HepG2 (cell line): Measurements from ENCODE around the gene PLRG1. TPM values are rescaled to one million over a fixed set of nuclear protein-coding genes. Genes with fewer than 3 reads are reported as not detected.
A peak's percentile ranks its signal among the peaks of the same experiment; 100 is the strongest.

ENCODE experiments used
- ARNTL ChIP-seq: sonication (generic); formaldehyde crosslinking; IDR thresholded peaks from 2 replicates; pipeline ENCODE4 v1.4.0; 2020; ENCODE audit warnings: mild to moderate bottlenecking, missing genetic modification reagents
- CENPX ChIP-seq: sonication (generic); formaldehyde crosslinking; IDR thresholded peaks from 2 replicates; pipeline ENCODE4 v1.9.0; 2021; ENCODE audit warnings: mild to moderate bottlenecking, missing genetic modification reagents, moderate library complexity
- ELF3 ChIP-seq: IDR thresholded peaks from 2 replicates; pipeline ENCODE4 v1.6.1; 2016; ENCODE audit warnings: missing genetic modification reagents, missing compliant biosample characterization
- HMG20A ChIP-seq: IDR thresholded peaks from 2 replicates; pipeline ENCODE4 v1.6.1; 2016; ENCODE audit warnings: borderline replicate concordance
- JUND ChIP-seq: sonication (generic); formaldehyde crosslinking; IDR thresholded peaks from 2 replicates; pipeline ENCODE4 v1.8.0; 2022; ENCODE audit warnings: mild to moderate bottlenecking, missing genetic modification reagents
- MED1 ChIP-seq: sonication (generic); formaldehyde crosslinking; IDR thresholded peaks from 2 replicates; pipeline ENCODE4 v1.4.0; 2020; ENCODE audit warnings: missing genetic modification reagents
- MEF2D ChIP-seq: sonication (generic); formaldehyde crosslinking; IDR thresholded peaks from 2 replicates; pipeline ENCODE4 v1.5.1; 2020; ENCODE audit warnings: mild to moderate bottlenecking, missing genetic modification reagents
- MIXL1 ChIP-seq: IDR thresholded peaks from 2 replicates; pipeline ENCODE4 v1.6.1; 2016
- SAP130 ChIP-seq: IDR thresholded peaks from 2 replicates; pipeline ENCODE4 v1.6.1; 2016; ENCODE audit warnings: low read depth
- SMAD3 ChIP-seq: sonication (generic); formaldehyde crosslinking; IDR thresholded peaks from 2 replicates; pipeline ENCODE4 v1.4.0; 2020; ENCODE audit warnings: missing genetic modification reagents
- TBX2 ChIP-seq: sonication (generic); formaldehyde crosslinking; IDR thresholded peaks from 2 replicates; pipeline ENCODE4 v1.5.0; 2020; ENCODE audit warnings: missing genetic modification reagents, mild to moderate bottlenecking, borderline replicate concordance
- TCF12 ChIP-seq, 2 experiments: fragments of 450-650 bp in 1 of 2; sonication (generic) in 1 of 2; formaldehyde crosslinking in 1 of 2; IDR thresholded peaks; 2 replicates each; pipeline versions ENCODE4 v1.6.1 to v1.8.0; 2017 to 2022; ENCODE audit warnings: antibody characterized with exemption in 1 of 2, mild to moderate bottlenecking in 1 of 2, missing genetic modification reagents in 1 of 2, moderate library complexity in 1 of 2
- ZKSCAN8 ChIP-seq: IDR thresholded peaks from 2 replicates; pipeline ENCODE4 v1.6.1; 2016; ENCODE audit warnings: borderline replicate concordance, missing genetic modification reagents, missing compliant biosample characterization
- ZNF160 ChIP-seq: sonication (generic); formaldehyde crosslinking; IDR thresholded peaks from 2 replicates; pipeline ENCODE4 v1.8.0; 2022; ENCODE audit warnings: mild to moderate bottlenecking, inconsistent platforms, missing genetic modification reagents
- ZNF205 ChIP-seq: IDR thresholded peaks from 2 replicates; pipeline ENCODE4 v1.6.1; 2018; ENCODE audit warnings: missing biosample characterization, missing genetic modification reagents
- ZNF3 ChIP-seq: IDR thresholded peaks from 2 replicates; pipeline ENCODE4 v1.7.0; 2017; ENCODE audit warnings: inconsistent platforms
- ZNF33A ChIP-seq: sonication (generic); formaldehyde crosslinking; IDR thresholded peaks from 2 replicates; pipeline ENCODE4 v1.5.1; 2020; ENCODE audit warnings: missing genetic modification reagents, mild to moderate bottlenecking, moderate library complexity, borderline replicate concordance
- ZNF556 ChIP-seq: sonication (generic); formaldehyde crosslinking; IDR thresholded peaks from 2 replicates; pipeline ENCODE4 v1.4.0; 2020; ENCODE audit warnings: mild to moderate bottlenecking, missing genetic modification reagents, borderline replicate concordance
- ZNF746 ChIP-seq: sonication (generic); formaldehyde crosslinking; IDR thresholded peaks from 2 replicates; pipeline ENCODE4 v1.8.0; 2022; ENCODE audit warnings: mild to moderate bottlenecking, missing genetic modification reagents
- polyA plus RNA-seq, 8 experiments: library from polyadenylated mRNA; depleted of rRNA in 3 of 8; stranded (reverse) in 7 of 8; unstranded in 1 of 8; fragments of >200 nt; fragmentation: Illumina TruSeq in 4 of 8; extraction: Trizol in 4 of 8; gene quantifications; 2 replicates each; pipeline versions ENCODE4 v1.2.1 to v1.2.3, GENCODE V29; 2011 to 2016; ENCODE audit warnings: low read depth in 4 of 8, missing spikeins in 1 of 8, mixed read lengths in 1 of 8; ENCODE audit not compliant: insufficient read depth in 1 of 8
- total RNA-seq, 5 experiments: library from RNA; depleted of rRNA; stranded (reverse); fragments of >200 nt; fragmentation: Illumina TruSeq; extraction: Trizol; gene quantifications; 2 replicates each; pipeline ENCODE4 v1.2.3, GENCODE V29; 2016; ENCODE audit warnings: low read depth in 1 of 5
- TF ChIP-seq, protein P1 (sequence below): sonication (generic); formaldehyde crosslinking; conservative IDR thresholded peaks from 2 replicates; pipeline ENCODE4 v1.4.0; 2020; ENCODE audit warnings: missing genetic modification reagents
- TF ChIP-seq, protein P2 (sequence below), 2 experiments: fragments of 450-650 bp in 1 of 2; sonication (generic) in 1 of 2; formaldehyde crosslinking; IDR thresholded peaks; 2 replicates each; pipeline versions ENCODE4 v1.5.0 to v1.8.0; 2020 to 2022; ENCODE audit warnings: mild to moderate bottlenecking in 1 of 2, missing genetic modification reagents in 1 of 2
- TF ChIP-seq, protein P3 (sequence below): IDR thresholded peaks from 2 replicates; pipeline ENCODE4 v1.4.0; 2020; ENCODE audit warnings: mild to moderate bottlenecking, missing genetic modification reagents
- TF ChIP-seq, protein P4 (sequence below): IDR thresholded peaks from 2 replicates; pipeline ENCODE4 v1.6.1; 2016; ENCODE audit warnings: mild to moderate bottlenecking

The PLRG1 gene
- total and polyA plus RNA-seq, 2 of the 13 experiments (the other 11 are each of a cell fraction or from before 2014, with no cell fraction given): 77.3 to 110 TPM

DNA sequence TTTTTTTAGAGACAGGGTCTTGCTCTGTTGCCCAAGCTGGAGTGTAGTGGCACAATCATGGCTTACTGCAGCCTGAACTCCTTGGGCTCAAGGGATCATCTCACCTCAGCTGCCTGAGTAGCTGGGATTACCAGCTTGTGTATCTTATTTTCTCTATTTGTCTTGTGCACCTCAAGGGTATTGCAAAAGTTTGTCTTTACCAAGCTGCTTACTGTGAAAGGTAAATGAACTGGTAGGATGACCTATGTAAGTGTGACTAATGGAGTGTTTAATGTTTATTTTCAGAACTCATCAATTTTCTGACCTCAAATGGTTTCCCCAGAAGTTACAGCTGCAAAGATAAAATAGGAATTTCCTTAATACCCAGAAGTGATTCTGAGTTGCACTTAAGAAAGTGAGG lies 45.6 kb upstream of the PLRG1 start (continued):
- TF ChIP-seq, protein P1, sequence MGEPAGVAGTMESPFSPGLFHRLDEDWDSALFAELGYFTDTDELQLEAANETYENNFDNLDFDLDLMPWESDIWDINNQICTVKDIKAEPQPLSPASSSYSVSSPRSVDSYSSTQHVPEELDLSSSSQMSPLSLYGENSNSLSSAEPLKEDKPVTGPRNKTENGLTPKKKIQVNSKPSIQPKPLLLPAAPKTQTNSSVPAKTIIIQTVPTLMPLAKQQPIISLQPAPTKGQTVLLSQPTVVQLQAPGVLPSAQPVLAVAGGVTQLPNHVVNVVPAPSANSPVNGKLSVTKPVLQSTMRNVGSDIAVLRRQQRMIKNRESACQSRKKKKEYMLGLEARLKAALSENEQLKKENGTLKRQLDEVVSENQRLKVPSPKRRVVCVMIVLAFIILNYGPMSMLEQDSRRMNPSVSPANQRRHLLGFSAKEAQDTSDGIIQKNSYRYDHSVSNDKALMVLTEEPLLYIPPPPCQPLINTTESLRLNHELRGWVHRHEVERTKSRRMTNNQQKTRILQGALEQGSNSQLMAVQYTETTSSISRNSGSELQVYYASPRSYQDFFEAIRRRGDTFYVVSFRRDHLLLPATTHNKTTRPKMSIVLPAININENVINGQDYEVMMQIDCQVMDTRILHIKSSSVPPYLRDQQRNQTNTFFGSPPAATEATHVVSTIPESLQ: no peak
- TF ChIP-seq CENPX (CRISPR knock-in tag) (no peak), MIXL1 (CRISPR knock-in tag) (peak; percentile 74; the same call in 1 of the 2 replicates), ZKSCAN8 (0 out of 2 replicates have a peak, but pooled peaks have one; percentile 30), ELF3 (CRISPR knock-in tag) (peak; percentile 58), MEF2D (CRISPR knock-in tag) (peak; percentile 83; the same call in 1 of the 2 replicates), ARNTL (CRISPR knock-in tag) (no peak), ZNF3 (CRISPR knock-in tag) (no peak), TBX2 (CRISPR knock-in tag) (peak; percentile 86), ZNF746 (peak; percentile 46; the same call in 1 of the 2 replicates), SMAD3 (CRISPR knock-in tag) (0 out of 2 replicates have a peak, but pooled peaks have one; percentile 27), ZNF556 (CRISPR knock-in tag) (no peak), JUND (CRISPR knock-in tag) (peak; percentile 30; the same call in 1 of the 2 replicates), HMG20A (CRISPR knock-in tag) (peak; percentile 99), SAP130 (CRISPR knock-in tag) (peak; percentile 87), MED1 (CRISPR knock-in tag) (peak; percentile 93), ZNF33A (CRISPR knock-in tag) (no peak), ZNF160 (CRISPR knock-in tag) (no peak), ZNF205 (CRISPR knock-in tag) (peak; percentile 86), TCF12 (IDR thresholded peaks at IDR 0.05) (no peak), TCF12 (CRISPR knock-in tag; IDR thresholded peaks at IDR 0.05) (0 out of 2 replicates have a peak, but pooled peaks have one; percentile 54)
- TF ChIP-seq, protein P2, sequence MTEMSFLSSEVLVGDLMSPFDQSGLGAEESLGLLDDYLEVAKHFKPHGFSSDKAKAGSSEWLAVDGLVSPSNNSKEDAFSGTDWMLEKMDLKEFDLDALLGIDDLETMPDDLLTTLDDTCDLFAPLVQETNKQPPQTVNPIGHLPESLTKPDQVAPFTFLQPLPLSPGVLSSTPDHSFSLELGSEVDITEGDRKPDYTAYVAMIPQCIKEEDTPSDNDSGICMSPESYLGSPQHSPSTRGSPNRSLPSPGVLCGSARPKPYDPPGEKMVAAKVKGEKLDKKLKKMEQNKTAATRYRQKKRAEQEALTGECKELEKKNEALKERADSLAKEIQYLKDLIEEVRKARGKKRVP (CRISPR knock-in tag; IDR thresholded peaks at IDR 0.05): peak in 1 of 2 experiments; percentile 80; a peak in 2 of 4 replicates
- TF ChIP-seq, protein P3, sequence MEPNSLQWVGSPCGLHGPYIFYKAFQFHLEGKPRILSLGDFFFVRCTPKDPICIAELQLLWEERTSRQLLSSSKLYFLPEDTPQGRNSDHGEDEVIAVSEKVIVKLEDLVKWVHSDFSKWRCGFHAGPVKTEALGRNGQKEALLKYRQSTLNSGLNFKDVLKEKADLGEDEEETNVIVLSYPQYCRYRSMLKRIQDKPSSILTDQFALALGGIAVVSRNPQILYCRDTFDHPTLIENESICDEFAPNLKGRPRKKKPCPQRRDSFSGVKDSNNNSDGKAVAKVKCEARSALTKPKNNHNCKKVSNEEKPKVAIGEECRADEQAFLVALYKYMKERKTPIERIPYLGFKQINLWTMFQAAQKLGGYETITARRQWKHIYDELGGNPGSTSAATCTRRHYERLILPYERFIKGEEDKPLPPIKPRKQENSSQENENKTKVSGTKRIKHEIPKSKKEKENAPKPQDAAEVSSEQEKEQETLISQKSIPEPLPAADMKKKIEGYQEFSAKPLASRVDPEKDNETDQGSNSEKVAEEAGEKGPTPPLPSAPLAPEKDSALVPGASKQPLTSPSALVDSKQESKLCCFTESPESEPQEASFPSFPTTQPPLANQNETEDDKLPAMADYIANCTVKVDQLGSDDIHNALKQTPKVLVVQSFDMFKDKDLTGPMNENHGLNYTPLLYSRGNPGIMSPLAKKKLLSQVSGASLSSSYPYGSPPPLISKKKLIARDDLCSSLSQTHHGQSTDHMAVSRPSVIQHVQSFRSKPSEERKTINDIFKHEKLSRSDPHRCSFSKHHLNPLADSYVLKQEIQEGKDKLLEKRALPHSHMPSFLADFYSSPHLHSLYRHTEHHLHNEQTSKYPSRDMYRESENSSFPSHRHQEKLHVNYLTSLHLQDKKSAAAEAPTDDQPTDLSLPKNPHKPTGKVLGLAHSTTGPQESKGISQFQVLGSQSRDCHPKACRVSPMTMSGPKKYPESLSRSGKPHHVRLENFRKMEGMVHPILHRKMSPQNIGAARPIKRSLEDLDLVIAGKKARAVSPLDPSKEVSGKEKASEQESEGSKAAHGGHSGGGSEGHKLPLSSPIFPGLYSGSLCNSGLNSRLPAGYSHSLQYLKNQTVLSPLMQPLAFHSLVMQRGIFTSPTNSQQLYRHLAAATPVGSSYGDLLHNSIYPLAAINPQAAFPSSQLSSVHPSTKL (CRISPR knock-in tag): peak; percentile 99
- TF ChIP-seq, protein P4, sequence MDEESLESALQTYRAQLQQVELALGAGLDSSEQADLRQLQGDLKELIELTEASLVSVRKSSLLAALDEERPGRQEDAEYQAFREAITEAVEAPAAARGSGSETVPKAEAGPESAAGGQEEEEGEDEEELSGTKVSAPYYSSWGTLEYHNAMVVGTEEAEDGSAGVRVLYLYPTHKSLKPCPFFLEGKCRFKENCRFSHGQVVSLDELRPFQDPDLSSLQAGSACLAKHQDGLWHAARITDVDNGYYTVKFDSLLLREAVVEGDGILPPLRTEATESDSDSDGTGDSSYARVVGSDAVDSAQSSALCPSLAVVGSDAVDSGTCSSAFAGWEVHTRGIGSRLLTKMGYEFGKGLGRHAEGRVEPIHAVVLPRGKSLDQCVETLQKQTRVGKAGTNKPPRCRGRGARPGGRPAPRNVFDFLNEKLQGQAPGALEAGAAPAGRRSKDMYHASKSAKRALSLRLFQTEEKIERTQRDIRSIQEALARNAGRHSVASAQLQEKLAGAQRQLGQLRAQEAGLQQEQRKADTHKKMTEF (CRISPR knock-in tag): peak; percentile 89
